ENCODE results near the gene ATP6V1G3.

The ATP6V1G3 gene

GRCh38 chr1:198574325-198574724 lies 33.8 kb upstream of the ATP6V1G3 start:
- TF ChIP-seq, protein P1, sequence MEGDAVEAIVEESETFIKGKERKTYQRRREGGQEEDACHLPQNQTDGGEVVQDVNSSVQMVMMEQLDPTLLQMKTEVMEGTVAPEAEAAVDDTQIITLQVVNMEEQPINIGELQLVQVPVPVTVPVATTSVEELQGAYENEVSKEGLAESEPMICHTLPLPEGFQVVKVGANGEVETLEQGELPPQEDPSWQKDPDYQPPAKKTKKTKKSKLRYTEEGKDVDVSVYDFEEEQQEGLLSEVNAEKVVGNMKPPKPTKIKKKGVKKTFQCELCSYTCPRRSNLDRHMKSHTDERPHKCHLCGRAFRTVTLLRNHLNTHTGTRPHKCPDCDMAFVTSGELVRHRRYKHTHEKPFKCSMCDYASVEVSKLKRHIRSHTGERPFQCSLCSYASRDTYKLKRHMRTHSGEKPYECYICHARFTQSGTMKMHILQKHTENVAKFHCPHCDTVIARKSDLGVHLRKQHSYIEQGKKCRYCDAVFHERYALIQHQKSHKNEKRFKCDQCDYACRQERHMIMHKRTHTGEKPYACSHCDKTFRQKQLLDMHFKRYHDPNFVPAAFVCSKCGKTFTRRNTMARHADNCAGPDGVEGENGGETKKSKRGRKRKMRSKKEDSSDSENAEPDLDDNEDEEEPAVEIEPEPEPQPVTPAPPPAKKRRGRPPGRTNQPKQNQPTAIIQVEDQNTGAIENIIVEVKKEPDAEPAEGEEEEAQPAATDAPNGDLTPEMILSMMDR (IDR thresholded peaks at IDR 0.05; ENCODE audit: borderline replicate concordance, insufficient read depth, low read depth, low read length): no peak

GRCh38 chr1:198564716-198565115 lies 24.2 kb upstream of the ATP6V1G3 start:
- no peak overlapping the region for H3K4me3 ChIP-seq (ENCODE audit: low read depth, low read length)
- TF ChIP-seq, protein P1 (IDR thresholded peaks at IDR 0.05; ENCODE audit: borderline replicate concordance, insufficient read depth, low read depth, low read length): no peak

More at GRCh38 chr1:198574325-198574724, 33.8 kb upstream of the ATP6V1G3 start:
- no peak overlapping the region for H3K4me3 ChIP-seq (ENCODE audit: low read depth, low read length)

GRCh38 chr1:198564157-198564556 lies 23.7 kb upstream of the ATP6V1G3 start:
- TF ChIP-seq, protein P1 (IDR thresholded peaks at IDR 0.05; ENCODE audit: borderline replicate concordance, insufficient read depth, low read depth, low read length): no peak

GRCh38 chr1:198563583-198563982 lies 23.1 kb upstream of the ATP6V1G3 start:
- TF ChIP-seq, protein P1 (IDR thresholded peaks at IDR 0.05; ENCODE audit: borderline replicate concordance, insufficient read depth, low read depth, low read length): no peak
- H3K4me3 ChIP-seq (ENCODE audit: low read depth, low read length): no peak overlapping the region

More at GRCh38 chr1:198564157-198564556, 23.7 kb upstream of the ATP6V1G3 start:
- H3K4me3 ChIP-seq (ENCODE audit: low read depth, low read length): no peak overlapping the region

- TF ChIP-seq, protein P1 (IDR thresholded peaks at IDR 0.05; ENCODE audit: borderline replicate concordance, insufficient read depth, low read depth, low read length): no peak
- no peak overlapping the region for H3K4me3 ChIP-seq (ENCODE audit: low read depth, low read length)
Measured at GRCh38 chr1:198560161-198560560, 19.7 kb upstream of the ATP6V1G3 start.

DNA sequence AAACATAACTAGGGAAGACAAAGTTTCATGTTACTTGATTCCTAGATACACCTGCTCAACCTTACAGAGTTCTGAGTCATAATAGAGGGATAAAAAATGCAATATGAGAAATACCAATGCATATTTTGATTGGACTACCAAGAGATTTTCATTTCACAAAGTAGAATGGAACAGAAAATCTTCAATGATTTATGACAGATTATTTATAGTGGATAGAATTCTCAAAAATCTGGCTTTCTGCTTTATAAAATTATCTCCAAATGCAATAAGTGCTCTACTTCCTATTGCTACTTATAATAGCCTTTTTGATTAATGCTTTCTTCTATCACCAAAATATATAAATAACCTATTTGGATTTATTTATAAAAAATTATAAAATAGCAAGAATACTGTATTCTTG lies 18.9 kb upstream of the ATP6V1G3 start:
- H3K4me3 ChIP-seq (ENCODE audit: low read depth, low read length): no peak overlapping the region
- TF ChIP-seq, protein P1 (IDR thresholded peaks at IDR 0.05; ENCODE audit: borderline replicate concordance, insufficient read depth, low read depth, low read length): no peak

DNA sequence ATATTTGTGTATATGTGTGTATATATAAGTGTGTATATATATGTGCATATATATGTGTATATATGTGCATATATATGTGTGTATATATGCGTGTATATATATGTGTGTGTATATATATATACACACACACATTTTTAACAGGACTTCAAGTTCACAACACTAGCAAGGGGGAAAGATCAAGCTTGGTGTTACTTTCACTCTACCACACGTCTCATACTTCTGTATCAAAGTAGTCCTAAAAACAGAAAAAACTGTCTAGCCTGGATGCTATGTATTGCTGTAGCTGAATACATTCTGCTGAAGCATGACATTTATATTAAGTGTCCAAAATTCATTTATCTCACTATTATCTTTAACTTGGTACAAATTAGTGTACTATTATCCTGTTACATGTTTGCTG lies 17.9 kb upstream of the ATP6V1G3 start:
- no peak overlapping the region for H3K4me3 ChIP-seq (ENCODE audit: low read depth, low read length)
- TF ChIP-seq, protein P1 (IDR thresholded peaks at IDR 0.05; ENCODE audit: borderline replicate concordance, insufficient read depth, low read depth, low read length): no peak

Data from GM12875 (cell line).